PC-9 (cell line): ENCODE measurements around the gene TCP11.

Experiments
- CTCF ChIP-seq: fragments of 200-600 bp; sonication (generic); conservative IDR thresholded peaks from 2 replicates; pipeline ENCODE4 v1.6.1; 2017; ENCODE audit warnings: mixed run types, antibody characterized with exemption, mild to moderate bottlenecking, moderate library complexity
- EZH2 ChIP-seq: fragments of 200-600 bp; sonication (generic); IDR thresholded peaks from 2 replicates; pipeline ENCODE4 v1.8.0; 2017; ENCODE audit warnings: antibody characterized with exemption, low read depth

- TF ChIP-seq CTCF = no peak
- TF ChIP-seq EZH2 = no peak
These were observed 63.4 kb downstream of the TCP11 start for GRCh38 chr6:35077713-35078105.
